HEK293 (cell line): ENCODE measurements around the gene UNG.

Experiments used
- HOXA7 ChIP-seq: sonication (generic); formaldehyde crosslinking; IDR thresholded peaks from 2 replicates; pipeline ENCODE4 v1.8.1; 2022; ENCODE audit warnings: missing genetic modification reagents, borderline replicate concordance
- HOXC10 ChIP-seq: sonication (generic); formaldehyde crosslinking; IDR thresholded peaks from 2 replicates; pipeline ENCODE4 v1.8.1; 2023; ENCODE audit warnings: mild to moderate bottlenecking, missing genetic modification reagents
- SALL2 ChIP-seq: fragments of 450-650 bp; formaldehyde crosslinking; IDR thresholded peaks from 2 replicates; pipeline ENCODE4 v1.5.0; 2017; ENCODE audit warnings: missing biosample characterization, mild to moderate bottlenecking, missing genetic modification characterization, borderline replicate concordance
- SP2 ChIP-seq: fragments of 450-650 bp; formaldehyde crosslinking; IDR thresholded peaks from 2 replicates; pipeline ENCODE4 v1.5.1; 2016; ENCODE audit warnings: missing biosample characterization, missing genetic modification characterization
- ZBTB7A ChIP-seq: fragments of 450-650 bp; formaldehyde crosslinking; IDR thresholded peaks from 2 replicates; pipeline ENCODE4 v1.5.1; 2016; ENCODE audit warnings: low read depth, missing biosample characterization, missing genetic modification characterization
- ZNF138 ChIP-seq: fragments of 450-650 bp; formaldehyde crosslinking; IDR thresholded peaks from 2 replicates; pipeline ENCODE4 v1.5.1; 2016; ENCODE audit warnings: missing biosample characterization, missing genetic modification characterization, borderline replicate concordance
- ZNF174 ChIP-seq: fragments of 450-650 bp; formaldehyde crosslinking; IDR thresholded peaks from 2 replicates; pipeline ENCODE4 v1.5.0; 2017; ENCODE audit warnings: missing biosample characterization, mild to moderate bottlenecking, missing genetic modification characterization
- ZNF274 ChIP-seq, 2 experiments: fragments of 200-500 bp in 1 of 2; fragments of 450-650 bp in 1 of 2; sonication (Bioruptor generic) in 1 of 2; formaldehyde crosslinking in 1 of 2; IDR thresholded peaks; 2 replicates each; pipeline versions ENCODE4 v1.5.1 to v1.6.1; 2014 to 2016; ENCODE audit warnings: borderline replicate concordance in 1 of 2, inconsistent platforms in 1 of 2, low read length in 1 of 2, missing biosample characterization in 1 of 2, missing genetic modification characterization in 1 of 2
- ZNF292 ChIP-seq: fragments of 450-650 bp; formaldehyde crosslinking; IDR thresholded peaks from 2 replicates; pipeline ENCODE4 v1.5.1; 2016; ENCODE audit warnings: low read depth, missing biosample characterization, missing genetic modification characterization, borderline replicate concordance
- ZNF302 ChIP-seq: fragments of 450-650 bp; formaldehyde crosslinking; IDR thresholded peaks from 2 replicates; pipeline ENCODE4 v1.5.1; 2016; ENCODE audit warnings: missing biosample characterization, missing genetic modification characterization, low read depth
- ZNF391 ChIP-seq: fragments of 450-650 bp; formaldehyde crosslinking; IDR thresholded peaks from 2 replicates; pipeline ENCODE4 v1.5.1; 2016; ENCODE audit warnings: low read depth, missing biosample characterization, missing genetic modification characterization, borderline replicate concordance
- ZNF404 ChIP-seq: fragments of 450-650 bp; formaldehyde crosslinking; IDR thresholded peaks from 2 replicates; pipeline ENCODE4 v1.5.1; 2017; ENCODE audit warnings: missing biosample characterization, missing genetic modification characterization
- ZNF473 ChIP-seq: fragments of 450-650 bp; formaldehyde crosslinking; IDR thresholded peaks from 2 replicates; pipeline ENCODE4 v1.5.1; 2017; ENCODE audit warnings: missing biosample characterization, missing genetic modification characterization
- ZNF510 ChIP-seq: fragments of 450-650 bp; formaldehyde crosslinking; IDR thresholded peaks from 2 replicates; pipeline ENCODE4 v1.5.1; 2018; ENCODE audit warnings: mild to moderate bottlenecking, missing genetic modification characterization, missing biosample characterization; ENCODE audit not compliant: insufficient replicate concordance
- ZNF561 ChIP-seq: fragments of 450-650 bp; IDR thresholded peaks from 2 replicates; pipeline ENCODE4 v1.5.1; 2018; ENCODE audit warnings: missing biosample characterization, missing genetic modification characterization, borderline replicate concordance
- ZNF626 ChIP-seq: fragments of 450-650 bp; sonication (Bioruptor Pico); formaldehyde crosslinking; IDR thresholded peaks from 2 replicates; pipeline ENCODE4 v1.5.1; 2018; ENCODE audit warnings: missing biosample characterization, missing genetic modification characterization, inconsistent platforms
- ZNF707 ChIP-seq: fragments of 450-650 bp; formaldehyde crosslinking; IDR thresholded peaks from 2 replicates; pipeline ENCODE4 v1.5.1; 2016; ENCODE audit warnings: missing biosample characterization, missing genetic modification characterization
- ZNF837 ChIP-seq: fragments of 450-650 bp; formaldehyde crosslinking; IDR thresholded peaks from 2 replicates; pipeline ENCODE4 v1.5.1; 2016; ENCODE audit warnings: missing biosample characterization, missing genetic modification characterization
- ZSCAN16 ChIP-seq: fragments of 450-650 bp; formaldehyde crosslinking; IDR thresholded peaks from 2 replicates; pipeline ENCODE4 v1.5.1; 2016; ENCODE audit warnings: missing biosample characterization, missing genetic modification characterization
- ZXDB ChIP-seq: fragments of 450-650 bp; formaldehyde crosslinking; IDR thresholded peaks from 2 replicates; pipeline ENCODE4 v1.5.1; 2016; ENCODE audit warnings: missing biosample characterization, missing genetic modification characterization
- TF ChIP-seq, protein P1 (sequence below): fragments of 450-650 bp; formaldehyde crosslinking; IDR thresholded peaks from 2 replicates; pipeline ENCODE4 v1.5.1; 2016; ENCODE audit warnings: missing biosample characterization, missing genetic modification characterization
- TF ChIP-seq, protein P2 (sequence below): fragments of 450-650 bp; formaldehyde crosslinking; IDR thresholded peaks from 2 replicates; pipeline ENCODE4 v1.5.1; 2016; ENCODE audit warnings: missing biosample characterization, missing genetic modification characterization
- TF ChIP-seq, protein P3 (sequence below): fragments of 450-650 bp; formaldehyde crosslinking; IDR thresholded peaks from 2 replicates; pipeline ENCODE4 v1.5.1; 2016; ENCODE audit warnings: missing biosample characterization, missing genetic modification characterization
- TF ChIP-seq, protein P4 (sequence below): fragments of 450-650 bp; formaldehyde crosslinking; IDR thresholded peaks from 2 replicates; pipeline ENCODE4 v1.5.1; 2016; ENCODE audit warnings: missing biosample characterization, missing genetic modification characterization, low read depth
- TF ChIP-seq, protein P5 (sequence below): fragments of 450-650 bp; formaldehyde crosslinking; IDR thresholded peaks from 2 replicates; pipeline ENCODE4 v1.5.1; 2016; ENCODE audit warnings: missing biosample characterization, missing genetic modification characterization
- TF ChIP-seq, protein P6 (sequence below): fragments of 450-650 bp; IDR thresholded peaks from 2 replicates; pipeline ENCODE4 v1.5.1; 2018; ENCODE audit warnings: missing biosample characterization, missing genetic modification characterization

UNG gene

DNA sequence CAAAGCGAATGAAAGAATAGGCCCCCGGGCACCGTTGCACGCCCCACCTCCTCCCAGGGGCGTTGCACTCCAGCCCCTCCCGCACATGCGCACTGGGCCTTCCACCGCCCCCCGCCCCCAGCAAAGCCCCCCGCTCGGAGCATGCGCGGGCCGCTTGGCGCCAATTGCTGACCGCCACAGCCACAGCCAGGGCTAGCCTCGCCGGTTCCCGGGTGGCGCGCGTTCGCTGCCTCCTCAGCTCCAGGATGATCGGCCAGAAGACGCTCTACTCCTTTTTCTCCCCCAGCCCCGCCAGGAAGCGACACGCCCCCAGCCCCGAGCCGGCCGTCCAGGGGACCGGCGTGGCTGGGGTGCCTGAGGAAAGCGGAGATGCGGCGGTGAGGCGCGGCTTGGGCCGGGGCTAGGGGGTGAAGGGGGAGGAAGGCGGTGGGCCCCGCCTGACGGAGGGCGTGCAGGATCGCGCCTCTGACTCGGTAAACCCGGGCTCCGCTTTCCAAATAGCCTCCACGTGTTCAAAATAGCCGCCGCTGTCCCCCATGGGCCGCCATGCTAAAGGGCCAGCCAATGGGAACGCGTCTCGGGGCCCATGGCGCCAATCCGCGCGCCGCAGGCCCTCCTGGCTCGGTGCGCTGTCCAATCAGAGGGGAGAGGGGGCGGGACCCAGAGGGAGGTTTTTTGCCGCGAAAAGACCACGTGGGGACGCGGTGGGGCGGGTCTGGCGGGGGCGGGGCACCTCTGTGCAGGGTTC, at the start of gene UNG (continued):
- TF ChIP-seq ZNF510 (tag by site-specific recombination) (no peak), ZNF391 (0 out of 2 replicates have a peak, but pooled peaks have one; percentile 34), ZNF707 (no peak), ZNF302 (no peak), SALL2 (tag by site-specific recombination) (no peak; the same call in 1 of the 2 replicates), ZNF138 (no peak), ZNF561 (tag by site-specific recombination) (no peak), ZNF837 (tag by site-specific recombination) (no peak), ZNF174 (tag by site-specific recombination) (no peak), ZNF274 (IDR thresholded peaks at IDR 0.05; ENCODE audit: low read length) (no peak), ZNF274 (tag by site-specific recombination; IDR thresholded peaks at IDR 0.05; ENCODE audit: borderline replicate concordance) (no peak), HOXC10 (CRISPR knock-in tag) (0 out of 2 replicates have a peak, but pooled peaks have one; percentile 31), ZNF626 (tag by site-specific recombination) (no peak), HOXA7 (no peak), SP2 (peak; percentile 88), ZNF292 (tag by site-specific recombination) (no peak), ZNF473 (no peak), ZNF404 (no peak), ZSCAN16 (no peak), ZXDB (0 out of 2 replicates have a peak, but pooled peaks have one; percentile 62), ZBTB7A (no peak)
- TF ChIP-seq, protein P1, sequence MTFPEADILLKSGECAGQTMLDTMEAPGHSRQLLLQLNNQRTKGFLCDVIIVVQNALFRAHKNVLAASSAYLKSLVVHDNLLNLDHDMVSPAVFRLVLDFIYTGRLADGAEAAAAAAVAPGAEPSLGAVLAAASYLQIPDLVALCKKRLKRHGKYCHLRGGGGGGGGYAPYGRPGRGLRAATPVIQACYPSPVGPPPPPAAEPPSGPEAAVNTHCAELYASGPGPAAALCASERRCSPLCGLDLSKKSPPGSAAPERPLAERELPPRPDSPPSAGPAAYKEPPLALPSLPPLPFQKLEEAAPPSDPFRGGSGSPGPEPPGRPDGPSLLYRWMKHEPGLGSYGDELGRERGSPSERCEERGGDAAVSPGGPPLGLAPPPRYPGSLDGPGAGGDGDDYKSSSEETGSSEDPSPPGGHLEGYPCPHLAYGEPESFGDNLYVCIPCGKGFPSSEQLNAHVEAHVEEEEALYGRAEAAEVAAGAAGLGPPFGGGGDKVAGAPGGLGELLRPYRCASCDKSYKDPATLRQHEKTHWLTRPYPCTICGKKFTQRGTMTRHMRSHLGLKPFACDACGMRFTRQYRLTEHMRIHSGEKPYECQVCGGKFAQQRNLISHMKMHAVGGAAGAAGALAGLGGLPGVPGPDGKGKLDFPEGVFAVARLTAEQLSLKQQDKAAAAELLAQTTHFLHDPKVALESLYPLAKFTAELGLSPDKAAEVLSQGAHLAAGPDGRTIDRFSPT (tag by site-specific recombination), result no peak
- TF ChIP-seq, protein P2, sequence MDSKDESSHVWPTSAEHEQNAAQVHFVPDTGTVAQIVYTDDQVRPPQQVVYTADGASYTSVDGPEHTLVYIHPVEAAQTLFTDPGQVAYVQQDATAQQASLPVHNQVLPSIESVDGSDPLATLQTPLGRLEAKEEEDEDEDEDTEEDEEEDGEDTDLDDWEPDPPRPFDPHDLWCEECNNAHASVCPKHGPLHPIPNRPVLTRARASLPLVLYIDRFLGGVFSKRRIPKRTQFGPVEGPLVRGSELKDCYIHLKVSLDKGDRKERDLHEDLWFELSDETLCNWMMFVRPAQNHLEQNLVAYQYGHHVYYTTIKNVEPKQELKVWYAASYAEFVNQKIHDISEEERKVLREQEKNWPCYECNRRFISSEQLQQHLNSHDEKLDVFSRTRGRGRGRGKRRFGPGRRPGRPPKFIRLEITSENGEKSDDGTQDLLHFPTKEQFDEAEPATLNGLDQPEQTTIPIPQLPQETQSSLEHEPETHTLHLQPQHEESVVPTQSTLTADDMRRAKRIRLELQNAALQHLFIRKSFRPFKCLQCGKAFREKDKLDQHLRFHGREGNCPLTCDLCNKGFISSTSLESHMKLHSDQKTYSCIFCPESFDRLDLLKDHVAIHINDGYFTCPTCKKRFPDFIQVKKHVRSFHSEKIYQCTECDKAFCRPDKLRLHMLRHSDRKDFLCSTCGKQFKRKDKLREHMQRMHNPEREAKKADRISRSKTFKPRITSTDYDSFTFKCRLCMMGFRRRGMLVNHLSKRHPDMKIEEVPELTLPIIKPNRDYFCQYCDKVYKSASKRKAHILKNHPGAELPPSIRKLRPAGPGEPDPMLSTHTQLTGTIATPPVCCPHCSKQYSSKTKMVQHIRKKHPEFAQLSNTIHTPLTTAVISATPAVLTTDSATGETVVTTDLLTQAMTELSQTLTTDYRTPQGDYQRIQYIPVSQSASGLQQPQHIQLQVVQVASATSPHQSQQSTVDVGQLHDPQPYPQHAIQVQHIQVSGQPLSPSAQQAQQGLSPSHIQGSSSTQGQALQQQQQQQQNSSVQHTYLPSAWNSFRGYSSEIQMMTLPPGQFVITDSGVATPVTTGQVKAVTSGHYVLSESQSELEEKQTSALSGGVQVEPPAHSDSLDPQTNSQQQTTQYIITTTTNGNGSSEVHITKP, result no peak
- TF ChIP-seq, protein P3, sequence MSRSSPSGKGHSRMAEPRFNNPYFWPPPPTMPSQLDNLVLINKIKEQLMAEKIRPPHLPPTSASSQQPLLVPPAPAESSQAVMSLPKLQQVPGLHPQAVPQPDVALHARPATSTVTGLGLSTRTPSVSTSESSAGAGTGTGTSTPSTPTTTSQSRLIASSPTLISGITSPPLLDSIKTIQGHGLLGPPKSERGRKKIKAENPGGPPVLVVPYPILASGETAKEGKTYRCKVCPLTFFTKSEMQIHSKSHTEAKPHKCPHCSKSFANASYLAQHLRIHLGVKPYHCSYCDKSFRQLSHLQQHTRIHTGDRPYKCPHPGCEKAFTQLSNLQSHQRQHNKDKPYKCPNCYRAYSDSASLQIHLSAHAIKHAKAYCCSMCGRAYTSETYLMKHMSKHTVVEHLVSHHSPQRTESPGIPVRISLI (tag by site-specific recombination), result no peak
- TF ChIP-seq, protein P4, sequence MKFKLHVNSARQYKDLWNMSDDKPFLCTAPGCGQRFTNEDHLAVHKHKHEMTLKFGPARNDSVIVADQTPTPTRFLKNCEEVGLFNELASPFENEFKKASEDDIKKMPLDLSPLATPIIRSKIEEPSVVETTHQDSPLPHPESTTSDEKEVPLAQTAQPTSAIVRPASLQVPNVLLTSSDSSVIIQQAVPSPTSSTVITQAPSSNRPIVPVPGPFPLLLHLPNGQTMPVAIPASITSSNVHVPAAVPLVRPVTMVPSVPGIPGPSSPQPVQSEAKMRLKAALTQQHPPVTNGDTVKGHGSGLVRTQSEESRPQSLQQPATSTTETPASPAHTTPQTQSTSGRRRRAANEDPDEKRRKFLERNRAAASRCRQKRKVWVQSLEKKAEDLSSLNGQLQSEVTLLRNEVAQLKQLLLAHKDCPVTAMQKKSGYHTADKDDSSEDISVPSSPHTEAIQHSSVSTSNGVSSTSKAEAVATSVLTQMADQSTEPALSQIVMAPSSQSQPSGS, result no peak
- TF ChIP-seq, protein P5, sequence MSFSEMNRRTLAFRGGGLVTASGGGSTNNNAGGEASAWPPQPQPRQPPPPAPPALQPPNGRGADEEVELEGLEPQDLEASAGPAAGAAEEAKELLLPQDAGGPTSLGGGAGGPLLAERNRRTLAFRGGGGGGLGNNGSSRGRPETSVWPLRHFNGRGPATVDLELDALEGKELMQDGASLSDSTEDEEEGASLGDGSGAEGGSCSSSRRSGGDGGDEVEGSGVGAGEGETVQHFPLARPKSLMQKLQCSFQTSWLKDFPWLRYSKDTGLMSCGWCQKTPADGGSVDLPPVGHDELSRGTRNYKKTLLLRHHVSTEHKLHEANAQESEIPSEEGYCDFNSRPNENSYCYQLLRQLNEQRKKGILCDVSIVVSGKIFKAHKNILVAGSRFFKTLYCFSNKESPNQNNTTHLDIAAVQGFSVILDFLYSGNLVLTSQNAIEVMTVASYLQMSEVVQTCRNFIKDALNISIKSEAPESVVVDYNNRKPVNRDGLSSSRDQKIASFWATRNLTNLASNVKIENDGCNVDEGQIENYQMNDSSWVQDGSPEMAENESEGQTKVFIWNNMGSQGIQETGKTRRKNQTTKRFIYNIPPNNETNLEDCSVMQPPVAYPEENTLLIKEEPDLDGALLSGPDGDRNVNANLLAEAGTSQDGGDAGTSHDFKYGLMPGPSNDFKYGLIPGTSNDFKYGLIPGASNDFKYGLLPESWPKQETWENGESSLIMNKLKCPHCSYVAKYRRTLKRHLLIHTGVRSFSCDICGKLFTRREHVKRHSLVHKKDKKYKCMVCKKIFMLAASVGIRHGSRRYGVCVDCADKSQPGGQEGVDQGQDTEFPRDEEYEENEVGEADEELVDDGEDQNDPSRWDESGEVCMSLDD (tag by site-specific recombination), result peak; percentile 31; the same call in 1 of the 2 replicates
- TF ChIP-seq, protein P6, sequence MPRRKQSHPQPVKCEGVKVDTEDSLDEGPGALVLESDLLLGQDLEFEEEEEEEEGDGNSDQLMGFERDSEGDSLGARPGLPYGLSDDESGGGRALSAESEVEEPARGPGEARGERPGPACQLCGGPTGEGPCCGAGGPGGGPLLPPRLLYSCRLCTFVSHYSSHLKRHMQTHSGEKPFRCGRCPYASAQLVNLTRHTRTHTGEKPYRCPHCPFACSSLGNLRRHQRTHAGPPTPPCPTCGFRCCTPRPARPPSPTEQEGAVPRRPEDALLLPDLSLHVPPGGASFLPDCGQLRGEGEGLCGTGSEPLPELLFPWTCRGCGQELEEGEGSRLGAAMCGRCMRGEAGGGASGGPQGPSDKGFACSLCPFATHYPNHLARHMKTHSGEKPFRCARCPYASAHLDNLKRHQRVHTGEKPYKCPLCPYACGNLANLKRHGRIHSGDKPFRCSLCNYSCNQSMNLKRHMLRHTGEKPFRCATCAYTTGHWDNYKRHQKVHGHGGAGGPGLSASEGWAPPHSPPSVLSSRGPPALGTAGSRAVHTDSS, result no peak
